ENCODE data around the gene ARX.

The ARX gene

GRCh38 chrX:25011589-25012432 is 4.0 kb downstream of the ARX start:
- H3K27ac ChIP-seq = no peak overlapping the region
- H3K4me3 ChIP-seq (ENCODE audit: low read depth in 1 of 2, low read length in 1 of 2) = no peak overlapping the region
- H3K4me1 ChIP-seq (ENCODE audit: control insufficient read depth in 1 of 2, insufficient read depth in 1 of 2, low read depth in 1 of 2, low read length in 1 of 2) = peaks cover 2 to 3% of the 10 kb centered on the region in 2 experiments
- no peaks in the 10 kb centered on the region for H3K36me3 ChIP-seq
- TF ChIP-seq, protein P1, sequence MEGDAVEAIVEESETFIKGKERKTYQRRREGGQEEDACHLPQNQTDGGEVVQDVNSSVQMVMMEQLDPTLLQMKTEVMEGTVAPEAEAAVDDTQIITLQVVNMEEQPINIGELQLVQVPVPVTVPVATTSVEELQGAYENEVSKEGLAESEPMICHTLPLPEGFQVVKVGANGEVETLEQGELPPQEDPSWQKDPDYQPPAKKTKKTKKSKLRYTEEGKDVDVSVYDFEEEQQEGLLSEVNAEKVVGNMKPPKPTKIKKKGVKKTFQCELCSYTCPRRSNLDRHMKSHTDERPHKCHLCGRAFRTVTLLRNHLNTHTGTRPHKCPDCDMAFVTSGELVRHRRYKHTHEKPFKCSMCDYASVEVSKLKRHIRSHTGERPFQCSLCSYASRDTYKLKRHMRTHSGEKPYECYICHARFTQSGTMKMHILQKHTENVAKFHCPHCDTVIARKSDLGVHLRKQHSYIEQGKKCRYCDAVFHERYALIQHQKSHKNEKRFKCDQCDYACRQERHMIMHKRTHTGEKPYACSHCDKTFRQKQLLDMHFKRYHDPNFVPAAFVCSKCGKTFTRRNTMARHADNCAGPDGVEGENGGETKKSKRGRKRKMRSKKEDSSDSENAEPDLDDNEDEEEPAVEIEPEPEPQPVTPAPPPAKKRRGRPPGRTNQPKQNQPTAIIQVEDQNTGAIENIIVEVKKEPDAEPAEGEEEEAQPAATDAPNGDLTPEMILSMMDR (IDR thresholded peaks at IDR 0.05) = no peak
- H3K9me3 ChIP-seq = no peaks in the 10 kb centered on the region
- H3K27me3 ChIP-seq = peaks cover 98% of the 10 kb centered on the region

DNA sequence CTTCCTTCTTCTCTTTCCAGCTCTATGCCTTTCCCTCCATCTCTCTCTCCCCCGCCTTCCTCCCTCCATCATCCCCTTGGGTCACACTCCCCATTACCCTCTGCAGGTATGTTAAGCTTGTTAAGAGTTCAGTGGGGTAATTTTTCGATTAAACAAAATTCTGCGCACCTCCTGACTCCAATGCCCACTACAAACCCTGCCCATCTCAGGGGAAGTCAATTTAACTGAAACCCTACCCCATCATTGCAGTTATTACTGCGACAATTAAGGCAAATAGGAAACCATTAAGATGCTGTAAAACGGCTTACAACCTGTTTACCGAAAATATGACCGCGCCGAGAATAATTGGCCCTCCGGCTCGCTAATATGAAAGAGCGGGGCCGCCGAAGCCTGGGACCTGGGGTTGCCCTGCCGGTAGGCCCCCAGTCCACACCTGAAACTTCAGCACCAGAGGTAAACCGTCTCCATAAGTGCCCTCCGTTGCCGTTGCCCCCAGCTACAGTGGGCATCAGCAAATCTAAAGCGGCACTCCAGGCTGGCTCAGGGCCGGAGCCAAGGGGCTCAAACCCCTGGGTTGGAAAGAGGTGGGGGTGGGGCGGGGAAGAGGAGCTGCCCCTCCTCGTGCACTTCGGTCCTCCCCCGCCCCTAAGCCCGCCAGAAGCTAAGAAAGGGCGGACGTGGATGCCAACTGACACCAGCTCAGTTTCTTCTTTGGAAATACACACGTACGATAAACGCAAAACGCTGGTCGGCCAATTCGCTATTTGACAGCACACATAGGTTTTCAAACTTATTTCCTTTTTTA is 4.8 kb downstream of the ARX start:
- H3K36me3 ChIP-seq = no peaks in the 10 kb centered on the region
- H3K4me1 ChIP-seq (ENCODE audit: control insufficient read depth in 1 of 2, insufficient read depth in 1 of 2, low read depth in 1 of 2, low read length in 1 of 2) = peaks cover 2 to 3% of the 10 kb centered on the region in 2 experiments
- no peak overlapping the region for H3K4me3 ChIP-seq (ENCODE audit: low read depth in 1 of 2, low read length in 1 of 2)
- no peaks in the 10 kb centered on the region for H3K9me3 ChIP-seq
- no peak overlapping the region for H3K27ac ChIP-seq
- H3K27me3 ChIP-seq = peaks cover 98% of the 10 kb centered on the region
- TF ChIP-seq, protein P1 (IDR thresholded peaks at IDR 0.05) = no peak

DNA sequence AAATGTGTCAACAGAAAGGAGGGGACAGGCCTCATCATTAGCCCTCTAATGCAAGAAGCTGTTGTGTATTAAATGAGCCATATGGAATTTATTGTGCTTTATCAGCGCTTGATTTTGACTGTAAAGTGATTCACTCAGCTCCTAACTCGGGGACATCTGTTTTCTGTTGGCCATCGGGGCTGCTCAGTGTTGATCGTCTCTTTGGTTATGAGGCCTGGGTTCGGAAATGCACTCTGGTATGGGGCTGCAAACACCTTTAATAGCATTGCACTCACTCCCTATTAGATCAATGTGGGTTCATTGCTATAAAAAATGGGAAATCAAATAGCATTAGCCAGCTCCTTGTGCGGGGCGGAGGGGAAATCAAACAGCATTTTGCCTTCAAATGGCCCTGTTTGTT is 6.4 kb downstream of the ARX start:
- no peak overlapping the region for H3K4me3 ChIP-seq (ENCODE audit: low read depth in 1 of 2, low read length in 1 of 2)
- peaks cover 0 to 3% of the 10 kb centered on the region in 2 experiments for H3K4me1 ChIP-seq (ENCODE audit: control insufficient read depth in 1 of 2, insufficient read depth in 1 of 2, low read depth in 1 of 2, low read length in 1 of 2)
- TF ChIP-seq, protein P1 (IDR thresholded peaks at IDR 0.05) = no peak
- no peaks in the 10 kb centered on the region for H3K36me3 ChIP-seq
- no peak overlapping the region for H3K27ac ChIP-seq
- peaks cover 98% of the 10 kb centered on the region for H3K27me3 ChIP-seq
- H3K9me3 ChIP-seq = no peaks in the 10 kb centered on the region

DNA sequence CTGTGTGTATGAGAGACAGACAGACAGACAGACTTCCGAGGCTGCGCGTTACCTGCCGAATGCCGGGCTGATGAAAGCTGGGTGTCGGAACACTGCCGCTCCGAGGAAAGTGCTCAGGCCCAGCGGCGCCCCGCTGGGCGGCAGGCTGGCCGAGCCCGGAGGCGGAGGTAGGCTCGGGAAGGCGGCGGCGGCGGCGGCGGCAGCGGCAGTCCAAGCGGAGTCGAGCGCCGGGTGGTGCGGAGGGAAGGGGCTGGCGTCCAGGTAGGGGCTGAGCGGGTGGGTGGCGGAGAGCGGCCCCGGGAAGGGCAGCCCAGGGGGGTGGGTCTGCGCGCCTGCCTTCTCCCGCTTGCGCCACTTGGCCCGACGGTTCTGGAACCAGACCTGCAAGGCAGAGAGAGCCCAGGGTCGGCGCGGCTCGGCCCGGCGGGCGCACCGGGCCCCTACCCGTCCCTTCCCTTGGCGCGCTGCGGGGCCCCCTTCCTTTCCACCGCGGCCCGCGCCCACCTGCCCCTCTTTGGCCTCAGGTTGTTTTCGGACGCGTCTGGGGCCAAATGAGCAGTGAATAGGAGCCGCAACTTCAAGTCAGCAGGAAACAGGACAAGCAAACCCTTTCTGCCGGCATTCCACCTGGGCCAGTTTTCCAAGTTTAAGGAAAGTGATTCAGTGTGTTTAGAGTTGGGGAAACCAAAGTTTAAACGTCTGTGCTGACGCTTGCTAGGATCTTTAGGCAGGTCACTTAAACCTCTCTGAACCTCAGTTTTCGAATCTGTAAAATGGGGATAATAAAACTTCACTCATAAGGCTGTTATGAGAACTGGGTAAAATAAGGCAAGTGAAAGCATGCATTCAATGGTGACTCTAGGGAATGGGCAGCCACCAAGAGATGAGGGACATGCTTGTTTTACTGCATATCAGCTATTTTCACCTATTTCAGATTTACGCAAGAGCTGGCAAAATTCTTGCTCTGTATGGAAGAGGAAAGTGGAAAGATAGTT is 8.4 kb downstream of the ARX start:
- Histone ChIP-seq H3K27ac (no peak overlapping the region), H3K9me3 (no peaks in the 10 kb centered on the region), H3K4me3 (ENCODE audit: low read depth in 1 of 2, low read length in 1 of 2) (no peak overlapping the region), H3K36me3 (no peaks in the 10 kb centered on the region), H3K27me3 (peaks cover 100% of the 10 kb centered on the region), H3K4me1 (ENCODE audit: control insufficient read depth in 1 of 2, insufficient read depth in 1 of 2, low read depth in 1 of 2, low read length in 1 of 2) (no peaks in the 10 kb centered on the region)
- TF ChIP-seq, protein P1 (IDR thresholded peaks at IDR 0.05) = no peak

DNA sequence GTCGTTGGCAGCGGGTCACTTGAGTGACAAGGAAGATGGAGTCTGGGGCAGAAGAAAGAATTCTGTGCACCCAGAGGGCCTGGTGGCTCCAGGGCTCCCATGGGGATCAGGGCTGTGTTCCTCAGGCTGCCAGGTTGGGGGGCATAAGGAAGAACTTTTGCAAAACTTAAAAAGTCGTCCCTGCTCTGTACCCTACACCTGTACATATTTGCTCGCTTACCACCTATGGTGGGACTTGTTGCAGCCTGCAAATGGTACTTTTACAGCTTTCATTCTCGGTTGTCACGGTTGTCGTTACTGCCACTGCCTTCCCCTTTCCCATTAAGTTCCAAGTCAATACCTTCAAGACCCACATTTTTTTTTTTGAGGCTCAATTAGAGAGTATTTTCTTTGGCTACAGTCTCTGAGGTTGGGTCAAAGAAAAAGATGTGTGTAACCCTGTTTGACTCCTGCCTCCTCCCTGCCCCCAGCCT is 9.1 kb downstream of the ARX start:
- Histone ChIP-seq H3K9me3 (no peaks in the 10 kb centered on the region), H3K4me3 (ENCODE audit: low read depth in 1 of 2, low read length in 1 of 2) (no peak overlapping the region), H3K36me3 (no peaks in the 10 kb centered on the region), H3K27ac (no peak overlapping the region), H3K4me1 (ENCODE audit: control insufficient read depth in 1 of 2, insufficient read depth in 1 of 2, low read depth in 1 of 2, low read length in 1 of 2) (no peaks in the 10 kb centered on the region), H3K27me3 (peaks cover 100% of the 10 kb centered on the region)
- TF ChIP-seq, protein P1 (IDR thresholded peaks at IDR 0.05) = no peak
